Middle frontal gyrus (tissue), 1 donor: ENCODE data around the gene DUX4.
"Not testable (repeated sequence)": the region's sequence is repeated elsewhere in the genome, so short reads cannot be mapped to it uniquely, and the experiment has no call there.

ENCODE experiments used
- DNase-seq: peaks from one replicate; pipeline ENCODE4 v3.0.0-alpha.2; 2015; ENCODE audit warnings: low spot score; ENCODE audit errors: extremely low spot score

Gene DUX4

GRCh38 chr4:190173428-190173827 is at the start of gene DUX4:
Gene DUX4 (plus strand): TSS chr4:190173774. CDS start chr4:190173774, 0 bp downstream.
- not testable (repeated sequence) for DNase-seq

- DNase-seq = not testable (repeated sequence)
Observed at GRCh38 chr4:190175436-190175835, 1.9 kb downstream of the DUX4 start.

- DNase-seq = not testable (repeated sequence)
Observed at GRCh38 chr4:190177727-190178605, 4.4 kb downstream of the DUX4 start.

- DNase-seq = not testable (repeated sequence)
Observed at GRCh38 chr4:190178606-190178990, 5.0 kb downstream of the DUX4 start.

GRCh38 chr4:190179030-190179739 is 5.6 kb downstream of the DUX4 start:
- not testable (repeated sequence) for DNase-seq

GRCh38 chr4:190179740-190180094 is 6.1 kb downstream of the DUX4 start:
- DNase-seq = not testable (repeated sequence)

- not testable (repeated sequence) for DNase-seq
Observed at GRCh38 chr4:190180947-190181346, 7.4 kb downstream of the DUX4 start.

- not testable (repeated sequence) for DNase-seq
Observed at GRCh38 chr4:190181481-190182100, 8.0 kb downstream of the DUX4 start.

GRCh38 chr4:190203510-190203909 is 29.9 kb downstream of the DUX4 start:
- not testable (repeated sequence) for DNase-seq
